ENCODE results near the gene TRIM47. TPM values are rescaled to one million over a fixed set of nuclear protein-coding genes. Genes with fewer than 3 reads are reported as not detected.
A peak's percentile ranks its signal among the peaks of the same experiment; 100 is the strongest.

TRIM47 gene
- total RNA-seq, 1 experiment from 2014 or later, result 6.9 TPM

GRCh38 chr17:75855310-75856061 is 22.9 kb downstream of the TRIM47 start, which contains the start of gene WBP2:
Gene WBP2, minus strand, starts transcription at chr17:75855335. Its CDS starts 38 bp downstream, at chr17:75855297.
- Histone ChIP-seq H3K23me2 (ENCODE audit: insufficient read length, low read depth, low read length, poor library complexity, severe bottlenecking) (peaks cover 2% of the 10 kb centered on the region), H3K56ac (ENCODE audit: insufficient read length, low read depth, low read length) (no peak within 1 kb of the TSS), H2BK15ac (ENCODE audit: low read depth, low read length) (no peak within 1 kb of the TSS), H3K23ac (ENCODE audit: insufficient read length, low read depth, low read length) (no peak within 1 kb of the TSS), H4K8ac (replicated peaks; ENCODE audit: insufficient read length, low read depth, low read length) (no peak within 1 kb of the TSS), H3K79me2 (ENCODE audit: insufficient read depth, low read length) (peaks cover 5% of the 10 kb centered on the region; the same call in 1 of the 2 replicates), H2AFZ (ENCODE audit: low read length) (no peak within 1 kb of the TSS), H3K4me1 (ENCODE audit: insufficient read depth, low read length) (peaks cover 5% of the 10 kb centered on the region), H4K20me1 (ENCODE audit: control insufficient read depth, insufficient read depth, insufficient read length) (no peaks in the 10 kb centered on the region), H3T11ph (ENCODE audit: low read length) (no peak within 1 kb of the TSS), H3K9me3 (ENCODE audit: control insufficient read depth, low read depth, low read length) (no peaks in the 10 kb centered on the region), H2BK120ac (ENCODE audit: low read depth, low read length, poor library complexity, severe bottlenecking) (no peak within 1 kb of the TSS), H3K9ac (ENCODE audit: extremely low read depth, insufficient read length, low read length) (peak within 1 kb of the TSS; percentile 78), H2BK5ac (ENCODE audit: insufficient read length, low read length) (no peak within 1 kb of the TSS), H3K27me3 (ENCODE audit: insufficient read depth, low read length) (no peaks in the 10 kb centered on the region), H3K18ac (ENCODE audit: insufficient read length, low read depth, low read length) (peak within 1 kb of the TSS; percentile 59), H2BK20ac (ENCODE audit: low read depth, low read length, poor library complexity, severe bottlenecking) (no peak within 1 kb of the TSS), H4K91ac (ENCODE audit: insufficient read length, low read depth, low read length) (no peak within 1 kb of the TSS), H2BK12ac (ENCODE audit: insufficient read length, low read depth, low read length) (no peak within 1 kb of the TSS), H3K27ac (ENCODE audit: insufficient read length, low read depth, low read length) (peak within 1 kb of the TSS; percentile 68), H3K79me1 (ENCODE audit: insufficient read depth, low read depth, low read length, poor library complexity, severe bottlenecking) (peaks cover 4% of the 10 kb centered on the region), H3K4ac (ENCODE audit: low read depth, low read length) (no peak within 1 kb of the TSS), H2AK5ac (ENCODE audit: insufficient read length, low read length) (no peak within 1 kb of the TSS), H3K14ac (ENCODE audit: insufficient read depth, low read length) (peak within 1 kb of the TSS; percentile 76), H3K4me2 (ENCODE audit: insufficient read depth, insufficient read length, low read length) (peak within 1 kb of the TSS; percentile 90), H4K5ac (ENCODE audit: insufficient read length, low read depth, low read length) (no peak within 1 kb of the TSS)
- Mint-ChIP-seq H3K27ac (peak within 1 kb of the TSS; percentile 76 to 94 (median 87); a peak in 6 of 7 replicates), H3K4me1 (peaks cover 7 to 13% of the 10 kb centered on the region in 2 experiments), H3K4me3 (no peak within 1 kb of the TSS; a peak in 1 of 5 replicates), H3K9me3 (no peaks in the 10 kb centered on the region), H3K36me3 (ENCODE audit: insufficient read depth in 1 of 3, low read depth in 3 of 3) (peaks cover 4 to 13% (median 12%) of the 10 kb centered on the region in 3 experiments; a peak in 6 of 7 replicates), H3K27me3 (ENCODE audit: low read depth) (no peaks in the 10 kb centered on the region)
- peak; percentile 100 for DNase-seq
- no CpG with 5 or more reads among the region's 58 CpGs for WGBS (ENCODE audit: extremely low coverage, insufficient read length, low lambda C conversion rate)
- TF ChIP-seq, protein P1, sequence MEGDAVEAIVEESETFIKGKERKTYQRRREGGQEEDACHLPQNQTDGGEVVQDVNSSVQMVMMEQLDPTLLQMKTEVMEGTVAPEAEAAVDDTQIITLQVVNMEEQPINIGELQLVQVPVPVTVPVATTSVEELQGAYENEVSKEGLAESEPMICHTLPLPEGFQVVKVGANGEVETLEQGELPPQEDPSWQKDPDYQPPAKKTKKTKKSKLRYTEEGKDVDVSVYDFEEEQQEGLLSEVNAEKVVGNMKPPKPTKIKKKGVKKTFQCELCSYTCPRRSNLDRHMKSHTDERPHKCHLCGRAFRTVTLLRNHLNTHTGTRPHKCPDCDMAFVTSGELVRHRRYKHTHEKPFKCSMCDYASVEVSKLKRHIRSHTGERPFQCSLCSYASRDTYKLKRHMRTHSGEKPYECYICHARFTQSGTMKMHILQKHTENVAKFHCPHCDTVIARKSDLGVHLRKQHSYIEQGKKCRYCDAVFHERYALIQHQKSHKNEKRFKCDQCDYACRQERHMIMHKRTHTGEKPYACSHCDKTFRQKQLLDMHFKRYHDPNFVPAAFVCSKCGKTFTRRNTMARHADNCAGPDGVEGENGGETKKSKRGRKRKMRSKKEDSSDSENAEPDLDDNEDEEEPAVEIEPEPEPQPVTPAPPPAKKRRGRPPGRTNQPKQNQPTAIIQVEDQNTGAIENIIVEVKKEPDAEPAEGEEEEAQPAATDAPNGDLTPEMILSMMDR (conservative IDR thresholded peaks at IDR 0.05), result peak; percentile 66; the same call in 2 of the 3 replicates

All from H9 (cell line).